Breast epithelium (tissue), 4 donors: ENCODE results near the gene CAPN15. TPM values are rescaled to one million over a fixed set of nuclear protein-coding genes. Genes with fewer than 3 reads are reported as not detected.

Experiments
- DNase-seq, 2 donors: peaks; one replicate each; pipeline ENCODE4 v3.0.0-alpha.2; 2019; ENCODE audit warnings: low spot score in 2 of 2
- H3K27ac ChIP-seq, 2 donors: fragments of 200-600 bp; sonication (generic) in 1 of 2; one replicate each; pipeline ENCODE4 v1.5.1; 2016 to 2019; ENCODE audit warnings: mild to moderate bottlenecking in 1 of 2
- H3K27me3 ChIP-seq, 2 donors: fragments of 200-600 bp; sonication (generic) in 1 of 2; one replicate each; pipeline versions ENCODE4 v1.5.1 to v1.6.0; 2017 to 2019; ENCODE audit warnings: control low read depth in 1 of 2, mild to moderate bottlenecking in 1 of 2
- H3K36me3 ChIP-seq: fragments of 200-600 bp; one replicate; pipeline ENCODE4 v1.5.1; 2019
- H3K4me1 ChIP-seq, 2 donors: fragments of 200-600 bp; sonication (generic); one replicate each; pipeline ENCODE4 v1.5.1; 2016 to 2019; ENCODE audit warnings: control low read depth in 1 of 2
- H3K4me3 ChIP-seq, 3 donors: fragments of 200-600 bp; sonication (generic); 1 replicate in 2 of 3; 2 replicates in 1 of 3; pipeline ENCODE4 v1.5.1; 2016 to 2019; ENCODE audit warnings: mild to moderate bottlenecking in 3 of 3, moderate library complexity in 2 of 3
- H3K9me3 ChIP-seq, 2 donors: fragments of 200-600 bp; sonication (generic) in 1 of 2; one replicate each; pipeline ENCODE4 v1.5.1; 2016 to 2019; ENCODE audit warnings: control low read depth in 1 of 2
- CTCF ChIP-seq, 3 donors: fragments of 450-650 bp; IDR thresholded peaks; one replicate each; pipeline ENCODE4 v1.5.1; 2016 to 2017; ENCODE audit warnings: antibody characterized with exemption in 3 of 3, mild to moderate bottlenecking in 3 of 3, moderate library complexity in 3 of 3
- POLR2A ChIP-seq: fragments of 450-650 bp; IDR thresholded peaks from one replicate; pipeline ENCODE4 v1.6.1; 2016; ENCODE audit warnings: antibody characterized with exemption, mild to moderate bottlenecking, moderate library complexity
- POLR2AphosphoS5 ChIP-seq, 3 donors: sonication (generic); formaldehyde crosslinking; IDR thresholded peaks; one replicate each; pipeline ENCODE4 v1.6.1; 2017; ENCODE audit warnings: antibody characterized with exemption in 3 of 3
- intact Hi-C: fragments of 100-400 bp; cut with DNase I; formaldehyde crosslinking; loops from one replicate; pipeline ENCODE4 v1.15.1; 2023; ENCODE audit warnings: low total_unique reads
- total RNA-seq, 3 donors: library from RNA; depleted of rRNA; stranded (reverse); fragments of >200 nt; gene quantifications; one replicate each; pipeline ENCODE4 v1.1.0, GENCODE V29; 2016

The CAPN15 gene
- total RNA-seq, 3 donors from 2014 or later, result 15.4 to 27.2 (median 15.5) TPM

GRCh38 chr16:540645-541340 is 13.3 kb downstream of the CAPN15 start:
- no peaks in the 10 kb centered on the region for H3K27me3 ChIP-seq
- no peak overlapping the region for H3K27ac ChIP-seq
- H3K4me1 ChIP-seq, result no peaks in the 10 kb centered on the region
- H3K36me3 ChIP-seq, result no peaks in the 10 kb centered on the region
- no peak overlapping the region for H3K4me3 ChIP-seq
- TF ChIP-seq CTCF (IDR thresholded peaks at IDR 0.05) (no peak), POLR2AphosphoS5 (IDR thresholded peaks at IDR 0.05) (no peak), POLR2A (no peak)
- intact Hi-C loops, result no loop called here
- no peak for DNase-seq
- H3K9me3 ChIP-seq, result no peaks in the 10 kb centered on the region

GRCh38 chr16:543301-544164 is 16.0 kb downstream of the CAPN15 start:
- TF ChIP-seq CTCF (IDR thresholded peaks at IDR 0.05) (no peak), POLR2A (no peak), POLR2AphosphoS5 (IDR thresholded peaks at IDR 0.05) (no peak)
- Histone ChIP-seq H3K9me3 (no peaks in the 10 kb centered on the region), H3K4me3 (no peak overlapping the region), H3K27me3 (no peaks in the 10 kb centered on the region), H3K27ac (no peak overlapping the region), H3K36me3 (no peaks in the 10 kb centered on the region), H3K4me1 (no peaks in the 10 kb centered on the region)
- intact Hi-C loops, result no loop called here
- no peak for DNase-seq

GRCh38 chr16:544517-544916 is 17.0 kb downstream of the CAPN15 start:
- no peaks in the 10 kb centered on the region for H3K9me3 ChIP-seq
- DNase-seq, result no peak
- no peak overlapping the region for H3K27ac ChIP-seq
- H3K27me3 ChIP-seq, result no peaks in the 10 kb centered on the region
- no peak for TF ChIP-seq POLR2AphosphoS5 (IDR thresholded peaks at IDR 0.05)
- H3K4me3 ChIP-seq, result no peak overlapping the region
- intact Hi-C loops, result no loop called here
- no peaks in the 10 kb centered on the region for H3K36me3 ChIP-seq
- H3K4me1 ChIP-seq, result no peaks in the 10 kb centered on the region

GRCh38 chr16:546909-547770 is 19.6 kb downstream of the CAPN15 start:
- Histone ChIP-seq H3K27me3 (no peaks in the 10 kb centered on the region), H3K9me3 (no peaks in the 10 kb centered on the region), H3K36me3 (peaks cover 3% of the 10 kb centered on the region), H3K4me3 (peak overlapping the region in 2 of 3 donors; percentile 28 to 62), H3K4me1 (no peaks in the 10 kb centered on the region), H3K27ac (no peak overlapping the region)
- intact Hi-C loops, result loop anchor here (1.0 kb wide), 1 partner anchor 18 kb away; no protein-coding TSS in a partner anchor
- peak; percentile 75 to 78 for DNase-seq
- TF ChIP-seq POLR2AphosphoS5 (IDR thresholded peaks at IDR 0.05) (no peak), CTCF (IDR thresholded peaks at IDR 0.05) (peak; percentile 48 to 76 (median 53)), POLR2A (no peak)

- no peaks in the 10 kb centered on the region for H3K4me1 ChIP-seq
- intact Hi-C loops, result no loop called here
Measured at GRCh38 chr16:548586-548985, 21.1 kb downstream of the CAPN15 start.

More at GRCh38 chr16:548586-548985, 21.1 kb downstream of the CAPN15 start:
- peaks cover 9% of the 10 kb centered on the region for H3K36me3 ChIP-seq
- H3K9me3 ChIP-seq, result no peaks in the 10 kb centered on the region
- TF ChIP-seq CTCF (IDR thresholded peaks at IDR 0.05) (no peak), POLR2AphosphoS5 (IDR thresholded peaks at IDR 0.05) (no peak), POLR2A (no peak)
- no peak overlapping the region for H3K4me3 ChIP-seq
- H3K27me3 ChIP-seq, result no peaks in the 10 kb centered on the region
- H3K27ac ChIP-seq, result no peak overlapping the region
- no peak for DNase-seq
